Measurements from ENCODE around the gene SEMA5A. TPM values are rescaled to one million over a fixed set of nuclear protein-coding genes. Genes with fewer than 3 reads are reported as not detected.
"Not testable (repeated sequence)": the region's sequence is repeated elsewhere in the genome, so short reads cannot be mapped to it uniquely, and the experiment has no call there.

SEMA5A gene
- polyA plus RNA-seq, 4 donors = 13.2 to 39.5 (median 36.3) TPM

GRCh38 chr5:9401786-9402472 is 143.9 kb downstream of the SEMA5A start:
- no peak for DNase-seq (ENCODE audit: low read depth in 4 of 4, low spot score in 3 of 4)

- DNase-seq (ENCODE audit: low read depth in 4 of 4, low spot score in 3 of 4) = not testable (repeated sequence)
Observed at GRCh38 chr5:9399783-9400182, 146.1 kb downstream of the SEMA5A start.

GRCh38 chr5:9399094-9399493 is 146.8 kb downstream of the SEMA5A start:
- no peak for DNase-seq (ENCODE audit: low read depth in 4 of 4, low spot score in 3 of 4)

GRCh38 chr5:9398227-9398626 is 147.6 kb downstream of the SEMA5A start:
- no peak for DNase-seq (ENCODE audit: low read depth in 4 of 4, low spot score in 3 of 4)

GRCh38 chr5:9396285-9396770 is 149.5 kb downstream of the SEMA5A start:
- DNase-seq (ENCODE audit: low read depth in 4 of 4, low spot score in 3 of 4) = no peak

GRCh38 chr5:9395706-9396105 is 150.2 kb downstream of the SEMA5A start:
- DNase-seq (ENCODE audit: low read depth in 4 of 4, low spot score in 3 of 4) = no peak

GRCh38 chr5:9394221-9394620 is 151.7 kb downstream of the SEMA5A start:
- DNase-seq (ENCODE audit: low read depth in 4 of 4, low spot score in 3 of 4) = no peak

- no peak for DNase-seq (ENCODE audit: low read depth in 4 of 4, low spot score in 3 of 4)
Observed at GRCh38 chr5:9392625-9393024, 153.2 kb downstream of the SEMA5A start.

- no peak for DNase-seq (ENCODE audit: low read depth in 4 of 4, low spot score in 3 of 4)
Observed at GRCh38 chr5:9391080-9391479, 154.8 kb downstream of the SEMA5A start.

GRCh38 chr5:9390113-9390512 is 155.8 kb downstream of the SEMA5A start:
- no peak for DNase-seq (ENCODE audit: low read depth in 4 of 4, low spot score in 3 of 4)

GRCh38 chr5:9388941-9389674 is 156.8 kb downstream of the SEMA5A start:
- DNase-seq (ENCODE audit: low read depth in 4 of 4, low spot score in 3 of 4) = no peak

- DNase-seq (ENCODE audit: low read depth in 4 of 4, low spot score in 3 of 4) = no peak
Observed at GRCh38 chr5:9387879-9388278, 158.0 kb downstream of the SEMA5A start.

- no peak for DNase-seq (ENCODE audit: low read depth in 4 of 4, low spot score in 3 of 4)
Observed at GRCh38 chr5:9386945-9387344, 158.9 kb downstream of the SEMA5A start.

GRCh38 chr5:9382522-9382921 is 163.4 kb downstream of the SEMA5A start:
- DNase-seq (ENCODE audit: low read depth in 4 of 4, low spot score in 3 of 4) = no peak

GRCh38 chr5:9381464-9381863 is 164.4 kb downstream of the SEMA5A start:
- DNase-seq (ENCODE audit: low read depth in 4 of 4, low spot score in 3 of 4) = no peak

GRCh38 chr5:9380109-9380508 is 165.8 kb downstream of the SEMA5A start:
- no peak for DNase-seq (ENCODE audit: low read depth in 4 of 4, low spot score in 3 of 4)

GRCh38 chr5:9376363-9377117 is 169.3 kb downstream of the SEMA5A start:
- DNase-seq (ENCODE audit: low read depth in 4 of 4, low spot score in 3 of 4) = no peak

- no peak for DNase-seq (ENCODE audit: low read depth in 4 of 4, low spot score in 3 of 4)
Observed at GRCh38 chr5:9375756-9376155, 170.1 kb downstream of the SEMA5A start.

- DNase-seq (ENCODE audit: low read depth in 4 of 4, low spot score in 3 of 4) = no peak
Observed at GRCh38 chr5:9374025-9374424, 171.8 kb downstream of the SEMA5A start.

GRCh38 chr5:9373571-9373970 is 172.3 kb downstream of the SEMA5A start:
- no peak for DNase-seq (ENCODE audit: low read depth in 4 of 4, low spot score in 3 of 4)

GRCh38 chr5:9370256-9370655 is 175.6 kb downstream of the SEMA5A start:
- no peak for DNase-seq (ENCODE audit: low read depth in 4 of 4, low spot score in 3 of 4)
